Lower leg skin (tissue), 4 donors: ENCODE results near the gene MMS22L. TPM values are rescaled to one million over a fixed set of nuclear protein-coding genes. Genes with fewer than 3 reads are reported as not detected.

Source experiments
- DNase-seq, 2 donors: peaks; one replicate each; pipeline ENCODE4 v3.0.0-alpha.2; 2019; ENCODE audit warnings: low spot score in 2 of 2
- H3K4me3 ChIP-seq: fragments of 200-600 bp; sonication (generic); 2 replicates; pipeline ENCODE4 v1.5.1; 2017; ENCODE audit warnings: mild to moderate bottlenecking, low read depth; ENCODE audit not compliant: poor library complexity, severe bottlenecking
- POLR2A ChIP-seq, 2 donors: fragments of 450-650 bp; IDR thresholded peaks; one replicate each; pipeline ENCODE4 v1.6.1; 2016 to 2017; ENCODE audit warnings: antibody characterized with exemption in 2 of 2, mild to moderate bottlenecking in 1 of 2, moderate library complexity in 1 of 2
- WGBS, 2 donors: methylation state at CpG; one replicate each; pipeline ENCODE4 v1.1.5; 2018; 5-methylcytosine and 5-hydroxymethylcytosine counted together
- intact Hi-C: fragments of 100-400 bp; cut with DNase I; formaldehyde crosslinking; loops from one replicate; pipeline ENCODE4 v1.15.0; 2023; ENCODE audit warnings: low total_unique reads
- total RNA-seq, 4 donors: library from RNA; depleted of rRNA; stranded (reverse); fragments of >200 nt; gene quantifications; one replicate each; pipeline ENCODE4 v1.1.0, GENCODE V29; 2016
- TF ChIP-seq, protein P1 (sequence below), 3 donors: fragments of 450-650 bp; IDR thresholded peaks; one replicate each; pipeline ENCODE4 v1.5.1; 2016; ENCODE audit warnings: antibody characterized with exemption in 3 of 3, mild to moderate bottlenecking in 3 of 3, moderate library complexity in 2 of 3

Gene MMS22L
- total RNA-seq, 4 donors from 2014 or later = 3.5 to 31.7 (median 11.7) TPM

DNA sequence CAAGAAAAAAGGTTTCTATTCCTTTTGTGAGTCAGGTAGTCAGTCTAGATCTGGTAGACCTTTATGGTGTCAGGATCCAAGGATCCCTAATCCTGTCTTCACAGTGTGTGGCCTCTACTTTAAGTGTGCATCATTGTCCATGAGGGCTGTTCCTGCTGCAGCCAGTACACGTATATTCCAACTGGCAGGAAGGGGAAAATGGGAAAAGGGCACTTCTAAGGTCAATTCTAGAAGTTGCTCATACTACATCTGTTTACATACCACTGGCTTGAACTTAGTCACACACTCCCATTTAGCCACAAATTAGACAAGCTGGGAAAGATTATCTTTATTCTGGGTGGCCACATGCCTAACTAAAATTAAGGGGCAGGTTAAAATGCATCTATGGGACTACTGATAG lies 9.7 kb upstream of the MMS22L start:
- intact Hi-C loops = no loop called here
- H3K4me3 ChIP-seq = no peak overlapping the region
- 44 to 57% methylated on average over 1 of the region's 1 CpG for WGBS, 2 donors
- TF ChIP-seq, protein P1, sequence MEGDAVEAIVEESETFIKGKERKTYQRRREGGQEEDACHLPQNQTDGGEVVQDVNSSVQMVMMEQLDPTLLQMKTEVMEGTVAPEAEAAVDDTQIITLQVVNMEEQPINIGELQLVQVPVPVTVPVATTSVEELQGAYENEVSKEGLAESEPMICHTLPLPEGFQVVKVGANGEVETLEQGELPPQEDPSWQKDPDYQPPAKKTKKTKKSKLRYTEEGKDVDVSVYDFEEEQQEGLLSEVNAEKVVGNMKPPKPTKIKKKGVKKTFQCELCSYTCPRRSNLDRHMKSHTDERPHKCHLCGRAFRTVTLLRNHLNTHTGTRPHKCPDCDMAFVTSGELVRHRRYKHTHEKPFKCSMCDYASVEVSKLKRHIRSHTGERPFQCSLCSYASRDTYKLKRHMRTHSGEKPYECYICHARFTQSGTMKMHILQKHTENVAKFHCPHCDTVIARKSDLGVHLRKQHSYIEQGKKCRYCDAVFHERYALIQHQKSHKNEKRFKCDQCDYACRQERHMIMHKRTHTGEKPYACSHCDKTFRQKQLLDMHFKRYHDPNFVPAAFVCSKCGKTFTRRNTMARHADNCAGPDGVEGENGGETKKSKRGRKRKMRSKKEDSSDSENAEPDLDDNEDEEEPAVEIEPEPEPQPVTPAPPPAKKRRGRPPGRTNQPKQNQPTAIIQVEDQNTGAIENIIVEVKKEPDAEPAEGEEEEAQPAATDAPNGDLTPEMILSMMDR (IDR thresholded peaks at IDR 0.05) = no peak
- TF ChIP-seq POLR2A (IDR thresholded peaks at IDR 0.05) = no peak
- no peak for DNase-seq

DNA sequence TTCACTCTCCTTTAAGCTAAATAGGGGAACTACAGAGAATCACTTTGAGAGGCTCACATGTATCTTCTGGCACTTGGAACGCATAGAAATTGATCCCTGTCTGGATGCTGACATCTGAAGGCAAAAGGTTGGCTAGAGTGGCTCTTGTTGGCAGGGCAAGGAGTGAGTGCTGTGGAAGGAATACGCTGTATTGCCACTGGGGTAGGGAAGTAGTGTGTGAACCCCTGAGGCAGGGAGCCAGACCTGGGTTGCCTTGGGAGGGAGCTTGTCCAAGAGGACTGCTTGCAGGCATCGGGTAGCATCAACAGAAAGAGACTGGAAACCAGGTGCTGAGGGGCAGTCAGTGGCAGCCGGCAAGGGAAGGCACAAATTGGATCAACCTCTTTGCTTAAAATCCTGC lies 8.9 kb upstream of the MMS22L start:
- WGBS, 2 donors = 62 to 71% methylated on average over 4 of the region's 4 CpGs
- intact Hi-C loops = no loop called here

DNA sequence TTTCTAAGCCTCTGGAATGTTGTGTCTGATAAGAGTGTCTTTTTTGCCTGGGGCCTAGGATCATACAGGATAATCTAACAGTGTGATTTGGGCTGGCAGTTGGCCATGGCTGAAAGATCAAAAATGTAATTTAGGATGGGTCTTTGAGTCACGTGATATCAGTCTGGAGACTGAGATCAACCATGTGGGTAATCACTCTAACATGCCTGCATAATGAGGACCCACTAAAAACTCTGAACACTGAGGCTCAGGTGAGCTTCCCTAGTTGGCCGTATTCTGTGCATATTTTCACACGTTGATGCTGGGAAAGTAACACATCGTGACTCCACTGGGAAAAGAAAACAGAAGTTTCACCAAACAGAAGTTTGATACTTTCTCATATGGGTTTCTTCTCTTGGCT lies 6.3 kb upstream of the MMS22L start:
- WGBS, 2 donors = 81 to 91% methylated on average over 4 of the region's 4 CpGs
- H3K4me3 ChIP-seq = no peak overlapping the region
- intact Hi-C loops = no loop called here
- TF ChIP-seq POLR2A (IDR thresholded peaks at IDR 0.05) = no peak
- TF ChIP-seq, protein P1 (IDR thresholded peaks at IDR 0.05) = no peak
- DNase-seq = no peak

More for the DNA sequence above, 8.9 kb upstream of the MMS22L start:
- no peak for DNase-seq
- no peak overlapping the region for H3K4me3 ChIP-seq
- TF ChIP-seq, protein P1 (IDR thresholded peaks at IDR 0.05) = no peak
- no peak for TF ChIP-seq POLR2A (IDR thresholded peaks at IDR 0.05)

DNA sequence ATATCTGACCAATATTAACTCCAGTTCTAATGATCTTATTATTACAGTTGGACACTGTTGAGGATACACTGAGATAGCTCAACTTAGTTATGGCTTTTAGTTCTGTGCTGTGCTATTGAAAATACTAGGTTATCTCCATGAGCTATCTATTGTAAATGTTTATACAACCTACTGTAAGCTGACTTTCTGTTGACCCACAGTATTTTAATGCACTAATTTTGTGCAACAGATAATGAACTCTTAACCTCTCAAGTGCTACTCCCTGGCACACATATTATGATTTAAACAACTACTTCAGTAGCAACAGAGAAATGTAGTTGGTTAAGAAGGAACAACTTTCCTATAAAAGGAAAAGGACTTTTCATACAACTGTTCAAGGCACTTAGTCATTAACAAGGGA lies 5.2 kb upstream of the MMS22L start:
- DNase-seq = no peak
- intact Hi-C loops = no loop called here
- H3K4me3 ChIP-seq = no peak overlapping the region
- TF ChIP-seq POLR2A (IDR thresholded peaks at IDR 0.05) = no peak
- TF ChIP-seq, protein P1 (IDR thresholded peaks at IDR 0.05) = no peak

DNA sequence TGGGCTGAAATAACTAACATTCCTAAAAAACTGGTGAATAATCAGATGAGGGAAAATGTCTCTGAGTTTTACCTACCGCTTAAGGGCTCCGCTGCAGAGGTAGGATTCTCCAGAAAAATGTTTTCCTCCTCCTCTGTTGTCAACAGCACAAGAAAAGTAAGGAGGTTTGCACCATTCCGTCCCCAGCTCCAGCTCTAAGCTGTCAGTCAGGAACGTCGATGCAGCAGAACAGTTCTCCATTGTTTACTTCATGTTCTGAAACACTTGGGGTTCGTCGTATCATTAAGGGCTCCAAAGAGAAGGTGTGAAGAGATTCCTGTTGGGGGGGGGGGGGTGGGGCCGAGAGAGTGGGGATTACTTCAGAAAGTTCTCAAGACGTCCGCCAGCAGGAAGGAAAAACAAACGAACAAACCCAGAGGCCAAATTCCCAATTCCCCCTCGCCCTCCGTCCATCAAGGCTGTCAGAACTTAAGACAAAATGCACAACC lies 734 bp downstream of the MMS22L start:
- WGBS, 2 donors = 1 to 3% methylated on average over 13 of the region's 13 CpGs
- peak overlapping the region; percentile 87 for H3K4me3 ChIP-seq
- intact Hi-C loops = no loop called here
- DNase-seq = no peak
- TF ChIP-seq POLR2A (IDR thresholded peaks at IDR 0.05) = no peak
- TF ChIP-seq, protein P1 (IDR thresholded peaks at IDR 0.05) = no peak

DNA sequence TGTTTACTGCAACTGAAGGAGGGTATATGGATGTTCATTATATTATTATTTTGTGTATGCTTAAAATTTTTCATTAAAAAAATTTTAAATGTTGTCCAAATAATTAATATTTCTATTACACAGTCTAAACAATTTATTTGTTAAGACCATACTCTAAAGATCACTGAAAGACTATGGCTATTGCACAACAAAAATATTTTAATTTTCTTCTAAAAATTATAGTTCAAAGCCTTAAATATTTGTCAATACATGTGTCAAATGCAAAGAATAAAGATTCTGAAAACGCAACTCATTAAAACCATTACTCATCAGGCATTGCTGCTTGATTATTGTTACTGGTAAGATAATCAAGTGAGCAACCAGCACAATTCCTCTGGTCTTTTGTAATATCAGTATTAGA lies 2.2 kb downstream of the MMS22L start:
- DNase-seq = no peak
- intact Hi-C loops = no loop called here
- 89 to 92% methylated on average over 1 of the region's 1 CpG for WGBS, 2 donors
- TF ChIP-seq, protein P1 (IDR thresholded peaks at IDR 0.05) = no peak
- no peak for TF ChIP-seq POLR2A (IDR thresholded peaks at IDR 0.05)
- no peak overlapping the region for H3K4me3 ChIP-seq
